ENCODE results near the gene KRTAP16-1.

- TF ChIP-seq POLR2A (IDR thresholded peaks at IDR 0.05; ENCODE audit: low read depth, low read length) (no peak), CTCF (IDR thresholded peaks at IDR 0.05; ENCODE audit: extremely low read depth in 1 of 2, insufficient read depth in 1 of 2, low read depth in 1 of 2, low read length in 2 of 2) (no peak), JUN (IDR thresholded peaks at IDR 0.05; ENCODE audit: borderline replicate concordance, insufficient read depth, insufficient read length, low read depth) (no peak), EZH2 (IDR thresholded peaks at IDR 0.05; ENCODE audit: borderline replicate concordance, low read depth, low read length, severe bottlenecking) (no peak), POLR2AphosphoS5 (IDR thresholded peaks at IDR 0.05; ENCODE audit: insufficient read depth, low read depth, low read length) (no peak), FOS (IDR thresholded peaks at IDR 0.05; ENCODE audit: borderline replicate concordance, insufficient read depth, low read length) (no peak), GATA2 (IDR thresholded peaks at IDR 0.05; ENCODE audit: insufficient read depth, insufficient read length, low read depth, low read length) (no peak)
Measured at GRCh38 chr17:41308918-41309359, at the start of gene KRTAP16-1.

All from endothelial cell of umbilical vein (primary cell).